ENCODE measurements around the gene CENPQ.
A peak's percentile ranks its signal among the peaks of the same experiment; 100 is the strongest.

Gene CENPQ

DNA sequence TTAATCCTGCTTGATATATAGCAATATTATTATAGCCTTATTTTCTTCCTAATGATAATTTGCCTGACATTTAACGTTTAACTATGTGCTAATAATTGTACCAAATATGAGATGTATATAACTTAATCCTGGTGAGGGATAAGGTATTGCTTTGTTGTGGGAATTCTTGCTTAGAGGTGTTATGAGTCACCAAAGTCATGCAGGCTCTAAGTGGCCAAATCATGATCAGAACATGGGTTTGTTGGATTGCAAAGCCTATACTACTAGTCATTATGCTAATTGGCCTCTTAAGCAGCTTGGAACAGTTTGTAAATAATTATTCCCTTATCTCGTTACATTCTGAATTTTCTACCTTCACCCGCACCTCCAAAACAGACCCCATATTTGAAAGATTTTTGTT is 65.4 kb downstream of the CENPQ start:
- TF ChIP-seq, protein P1, sequence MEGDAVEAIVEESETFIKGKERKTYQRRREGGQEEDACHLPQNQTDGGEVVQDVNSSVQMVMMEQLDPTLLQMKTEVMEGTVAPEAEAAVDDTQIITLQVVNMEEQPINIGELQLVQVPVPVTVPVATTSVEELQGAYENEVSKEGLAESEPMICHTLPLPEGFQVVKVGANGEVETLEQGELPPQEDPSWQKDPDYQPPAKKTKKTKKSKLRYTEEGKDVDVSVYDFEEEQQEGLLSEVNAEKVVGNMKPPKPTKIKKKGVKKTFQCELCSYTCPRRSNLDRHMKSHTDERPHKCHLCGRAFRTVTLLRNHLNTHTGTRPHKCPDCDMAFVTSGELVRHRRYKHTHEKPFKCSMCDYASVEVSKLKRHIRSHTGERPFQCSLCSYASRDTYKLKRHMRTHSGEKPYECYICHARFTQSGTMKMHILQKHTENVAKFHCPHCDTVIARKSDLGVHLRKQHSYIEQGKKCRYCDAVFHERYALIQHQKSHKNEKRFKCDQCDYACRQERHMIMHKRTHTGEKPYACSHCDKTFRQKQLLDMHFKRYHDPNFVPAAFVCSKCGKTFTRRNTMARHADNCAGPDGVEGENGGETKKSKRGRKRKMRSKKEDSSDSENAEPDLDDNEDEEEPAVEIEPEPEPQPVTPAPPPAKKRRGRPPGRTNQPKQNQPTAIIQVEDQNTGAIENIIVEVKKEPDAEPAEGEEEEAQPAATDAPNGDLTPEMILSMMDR (conservative IDR thresholded peaks at IDR 0.05; ENCODE audit: low read depth, low read length): no peak
- no peak overlapping the region for H3K4me3 ChIP-seq (ENCODE audit: low read length)
- peak; percentile 97 for DNase-seq (ENCODE audit: low read depth)

DNA sequence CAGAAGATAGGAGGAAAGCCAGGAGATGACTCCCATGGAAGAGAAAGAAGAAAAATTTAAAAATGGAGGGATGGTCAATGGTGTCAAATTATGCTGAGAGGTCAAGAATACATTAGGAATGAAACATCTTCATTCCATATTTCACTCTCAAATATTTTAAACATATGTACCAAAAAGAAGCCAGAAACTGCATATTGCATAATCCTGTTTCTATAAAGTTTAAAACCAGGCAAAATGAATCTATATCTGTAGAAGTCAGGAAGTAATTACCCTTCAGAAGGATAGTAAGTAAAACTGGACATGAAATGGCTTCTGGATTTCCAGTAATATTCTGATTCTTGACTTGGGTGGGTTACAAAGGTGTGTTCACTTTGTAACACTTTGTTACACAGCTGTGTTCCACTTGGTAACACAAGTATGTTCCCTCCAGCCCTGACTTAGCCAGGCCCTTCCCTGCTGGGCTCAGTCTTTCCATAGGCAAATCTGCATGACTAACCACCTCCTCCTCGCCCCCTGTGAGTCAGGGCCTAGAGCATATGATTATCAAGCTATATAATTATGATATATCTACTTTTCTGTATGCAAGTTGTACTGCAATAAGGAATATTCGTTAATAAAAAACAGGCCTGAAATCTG is 67.1 kb downstream of the CENPQ start:
- TF ChIP-seq, protein P1 (conservative IDR thresholded peaks at IDR 0.05; ENCODE audit: low read depth, low read length): no peak
- DNase-seq (ENCODE audit: low read depth): no peak
- H3K4me3 ChIP-seq (ENCODE audit: low read length): no peak overlapping the region

DNA sequence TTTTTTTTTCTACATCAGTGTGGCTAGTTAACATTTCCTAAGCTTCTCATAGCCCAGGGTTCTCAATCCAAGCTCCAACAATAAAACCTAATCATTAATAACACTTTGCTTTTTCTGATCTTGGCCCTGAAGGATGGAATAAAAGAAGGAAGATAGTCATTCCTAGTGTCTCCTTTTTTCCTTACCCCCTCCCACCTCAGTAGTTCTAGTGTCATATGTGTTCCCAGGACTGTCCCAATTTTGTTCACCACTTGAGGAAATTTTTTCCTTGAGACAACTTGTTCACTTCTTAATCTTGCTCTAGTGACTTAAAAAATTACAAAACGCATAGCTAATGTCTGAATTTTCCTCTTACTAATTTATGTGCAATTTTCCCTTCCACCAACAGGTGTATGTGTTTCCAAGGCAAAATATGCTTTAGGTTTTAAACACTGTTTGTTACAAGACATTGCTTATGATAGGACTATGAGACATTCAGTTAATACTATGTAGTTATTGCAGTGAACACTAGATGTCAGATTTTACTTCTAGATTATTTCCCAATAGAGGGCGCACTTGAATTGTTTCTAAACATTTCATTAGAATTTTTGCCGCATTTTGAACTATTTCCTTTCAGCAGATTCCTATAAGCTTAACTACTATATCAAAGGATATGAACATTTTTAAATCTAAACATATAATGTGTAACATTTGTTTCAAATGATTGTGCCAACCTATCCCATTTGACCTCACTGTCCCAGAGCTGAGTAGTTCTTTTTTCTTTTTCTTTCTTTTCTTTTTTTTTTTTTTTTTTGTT is 68.8 kb downstream of the CENPQ start:
- DNase-seq (ENCODE audit: low read depth): peak; percentile 55
- no peak overlapping the region for H3K4me3 ChIP-seq (ENCODE audit: low read length)
- TF ChIP-seq, protein P1 (conservative IDR thresholded peaks at IDR 0.05; ENCODE audit: low read depth, low read length): peak; percentile 67

DNA sequence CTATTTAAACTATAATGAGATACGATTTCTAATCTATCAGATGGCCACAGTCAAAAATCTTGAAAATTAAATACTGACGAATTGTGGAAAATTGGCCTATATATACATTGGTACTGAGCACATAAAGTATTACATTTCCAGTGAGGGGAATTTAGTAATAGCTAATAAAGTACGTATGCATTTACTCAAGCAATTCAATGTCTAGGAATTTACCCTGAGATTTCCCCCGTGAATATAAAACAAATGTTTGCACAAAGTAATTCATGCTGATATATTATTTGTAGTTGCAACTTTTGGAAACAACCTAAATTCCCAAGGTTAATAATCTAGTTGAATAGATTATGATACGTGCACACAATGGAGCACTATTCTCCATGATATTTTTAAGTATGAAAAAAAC is 72.6 kb downstream of the CENPQ start:
- no peak overlapping the region for H3K4me3 ChIP-seq (ENCODE audit: low read length)
- TF ChIP-seq, protein P1 (conservative IDR thresholded peaks at IDR 0.05; ENCODE audit: low read depth, low read length): no peak
- DNase-seq (ENCODE audit: low read depth): no peak

DNA sequence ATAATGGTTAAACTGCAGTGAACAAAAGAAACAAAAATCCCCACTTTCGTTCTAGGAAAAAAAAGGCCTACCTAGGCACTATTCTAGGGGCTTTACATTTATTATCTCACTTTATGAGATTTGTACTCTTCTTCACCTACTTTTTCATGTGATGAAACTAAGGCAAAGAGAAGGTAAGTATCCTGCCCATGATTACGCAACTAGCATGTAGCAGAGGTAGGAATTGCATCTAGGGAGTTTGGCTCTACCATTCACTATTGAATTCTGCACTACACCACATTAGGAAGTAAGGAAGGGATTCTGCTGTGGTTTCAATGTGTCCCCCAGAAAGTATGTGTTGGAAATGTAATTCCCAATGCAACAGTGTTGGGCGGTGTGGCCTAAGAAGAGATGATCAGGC is 75.9 kb downstream of the CENPQ start:
- H3K4me3 ChIP-seq (ENCODE audit: low read length): no peak overlapping the region
- TF ChIP-seq, protein P1 (conservative IDR thresholded peaks at IDR 0.05; ENCODE audit: low read depth, low read length): no peak
- DNase-seq (ENCODE audit: low read depth): no peak

DNA sequence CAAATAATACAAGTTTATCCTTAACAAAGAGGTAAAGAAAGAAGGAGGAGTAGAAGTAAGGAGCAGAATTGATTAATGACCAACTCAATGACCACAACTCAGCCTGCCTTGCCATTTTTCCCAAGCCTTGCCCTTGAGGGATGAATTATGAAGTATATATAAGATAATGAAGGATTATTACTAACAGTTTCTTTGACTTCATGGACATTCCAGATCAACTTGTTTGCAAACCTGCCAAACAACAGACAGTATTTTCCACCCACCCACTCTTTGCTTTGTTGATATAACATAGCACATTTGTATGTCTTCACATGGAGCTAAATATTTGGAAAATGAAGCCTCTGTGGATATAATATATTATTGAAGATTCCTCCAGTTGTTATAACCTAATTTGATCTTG is 77.4 kb downstream of the CENPQ start:
- DNase-seq (ENCODE audit: low read depth): no peak
- TF ChIP-seq, protein P1 (conservative IDR thresholded peaks at IDR 0.05; ENCODE audit: low read depth, low read length): no peak

More for the DNA sequence above, 77.4 kb downstream of the CENPQ start:
- H3K4me3 ChIP-seq (ENCODE audit: low read length): no peak overlapping the region

Data from retinal pigment epithelial cell (primary cell).